IgD-negative memory B cell (primary cell): ENCODE results near the gene TAC4. TPM values are rescaled to one million over a fixed set of nuclear protein-coding genes. Genes with fewer than 3 reads are reported as not detected.
A peak's percentile ranks its signal among the peaks of the same experiment; 100 is the strongest.

Experiments used
- H3K27ac Mint-ChIP-seq, 3 donors: one replicate each; pipeline ENCODE4 v1.8.0; 2020 to 2022; ENCODE audit warnings: mild to moderate bottlenecking in 3 of 3, mixed read lengths in 3 of 3, moderate library complexity in 1 of 3
- H3K27me3 Mint-ChIP-seq: one replicate; pipeline ENCODE4 v1.8.0; 2021; ENCODE audit warnings: mixed read lengths
- H3K36me3 Mint-ChIP-seq: one replicate; pipeline ENCODE4 v1.8.0; 2020; ENCODE audit warnings: mild to moderate bottlenecking, mixed read lengths
- H3K4me1 Mint-ChIP-seq, 3 donors: one replicate each; pipeline ENCODE4 v1.8.0; 2020 to 2022; ENCODE audit warnings: mixed read lengths in 3 of 3, mild to moderate bottlenecking in 1 of 3
- H3K4me3 Mint-ChIP-seq, 4 donors: one replicate each; pipeline ENCODE4 v1.8.0; 2020 to 2022; ENCODE audit warnings: mild to moderate bottlenecking in 4 of 4, mixed read lengths in 4 of 4, moderate library complexity in 3 of 4
- H3K9me3 Mint-ChIP-seq, 3 donors: one replicate each; pipeline ENCODE4 v1.8.0; 2020 to 2021; ENCODE audit warnings: mixed read lengths in 3 of 3, mild to moderate bottlenecking in 1 of 3
- polyA plus RNA-seq: library from polyadenylated mRNA; unstranded; fragments of 300-500 nt; fragmentation: Illumina TruSeq; gene quantifications from one replicate; pipeline ENCODE4 v1.2.3, GENCODE V29; 2021

TAC4 gene
- polyA plus RNA-seq, 1 donor from 2014 or later = not detected

DNA sequence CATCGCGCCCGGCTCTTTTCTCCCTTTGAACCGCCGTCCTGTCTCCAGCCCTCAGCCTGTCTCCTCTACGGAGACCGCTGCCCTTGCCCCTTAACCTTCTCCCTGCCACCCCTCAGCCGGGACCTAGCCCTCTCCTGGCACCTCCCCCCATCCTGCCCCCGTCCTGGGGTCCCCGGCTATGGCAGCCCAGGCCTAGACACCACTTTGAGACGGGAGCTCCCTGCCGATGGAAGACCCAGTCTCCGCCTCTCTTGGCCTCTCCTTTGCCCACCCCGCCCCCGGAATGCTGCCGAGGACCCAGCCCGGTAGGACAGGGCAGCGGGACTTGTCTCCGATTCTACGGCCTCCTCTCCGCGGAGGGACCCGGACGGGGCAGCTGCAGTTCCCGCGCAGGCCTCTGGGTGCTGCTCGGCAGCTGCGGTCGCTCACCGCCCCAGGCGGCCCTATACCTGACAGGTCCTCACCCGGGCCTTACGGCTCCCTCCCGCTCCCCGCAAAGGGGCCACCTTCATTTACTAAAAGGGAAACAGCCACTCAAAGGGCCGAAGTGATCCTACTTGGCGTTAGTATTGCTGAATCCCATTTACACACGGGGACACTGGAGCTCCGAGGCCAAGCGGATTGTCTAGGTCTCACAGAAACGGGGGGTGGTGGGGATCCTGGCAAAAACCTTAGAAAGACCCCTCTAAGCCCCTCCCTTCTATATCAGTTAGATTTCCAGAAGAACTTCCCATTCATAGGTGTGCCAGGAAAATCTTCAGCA, 32.6 kb upstream of the TAC4 start:
- Mint-ChIP-seq H3K4me3 (peak overlapping the region in 1 of 4 donors; percentile 85), H3K27ac (peak overlapping the region in 1 of 3 donors; percentile 64)

DNA sequence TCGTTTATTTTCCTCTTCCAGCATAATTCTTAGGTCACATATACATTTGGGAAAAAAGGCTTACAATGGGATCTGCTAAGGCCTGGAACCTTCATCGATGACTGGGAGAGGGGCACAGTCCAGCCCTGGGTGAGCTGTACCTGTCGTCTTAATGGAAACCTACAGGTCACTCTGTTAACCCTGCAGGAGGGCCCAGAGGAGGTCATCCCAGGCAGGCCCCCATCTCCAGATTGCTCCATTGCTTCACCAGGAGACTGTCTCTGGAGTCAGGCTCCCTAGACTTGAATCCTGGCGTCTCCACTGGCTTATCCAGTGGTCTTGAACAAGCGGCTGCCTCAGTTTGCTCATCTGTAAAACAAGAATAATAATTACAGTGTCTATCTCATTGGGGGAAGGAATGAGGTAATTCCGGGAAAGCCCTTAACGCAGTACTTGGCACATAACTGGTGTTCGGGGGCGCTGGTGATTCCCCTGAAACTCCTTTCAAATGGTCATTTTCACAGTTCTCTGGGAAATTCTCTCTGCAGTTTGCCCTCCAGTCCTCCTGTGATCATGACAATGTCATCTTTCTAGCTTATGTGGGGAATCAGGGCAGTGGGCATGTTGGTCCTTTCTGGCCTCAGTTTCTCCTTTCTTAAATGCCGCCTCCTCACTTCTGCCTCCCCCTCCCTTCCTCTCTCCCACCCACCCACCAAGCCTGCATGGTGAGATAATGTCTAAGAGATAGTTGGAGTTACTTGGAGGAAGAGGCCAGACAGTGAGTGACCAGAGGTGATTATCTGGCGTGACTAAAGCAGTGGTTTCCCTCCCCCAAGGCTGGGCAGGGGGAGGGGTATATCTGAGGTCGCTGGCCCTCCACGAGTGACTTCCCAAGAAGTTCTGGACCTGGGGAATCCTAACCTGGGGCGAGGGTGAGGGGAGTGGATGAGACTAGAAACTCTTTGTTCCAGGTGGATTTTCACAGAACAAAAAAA, 31.3 kb upstream of the TAC4 start:
- peak overlapping the region in 2 of 4 donors; percentile 11 to 40 for H3K4me3 Mint-ChIP-seq
- H3K36me3 Mint-ChIP-seq = peaks cover 2% of the 10 kb centered on the region
- H3K27ac Mint-ChIP-seq = no peak overlapping the region
- no peaks in the 10 kb centered on the region for H3K9me3 Mint-ChIP-seq
- H3K27me3 Mint-ChIP-seq = peaks cover 46% of the 10 kb centered on the region
- no peaks in the 10 kb centered on the region for H3K4me1 Mint-ChIP-seq

More for the DNA sequence above, 32.6 kb upstream of the TAC4 start:
- peaks cover 50% of the 10 kb centered on the region for H3K27me3 Mint-ChIP-seq
- H3K4me1 Mint-ChIP-seq = no peaks in the 10 kb centered on the region
- no peaks in the 10 kb centered on the region for H3K9me3 Mint-ChIP-seq
- peaks cover 2% of the 10 kb centered on the region for H3K36me3 Mint-ChIP-seq

DNA sequence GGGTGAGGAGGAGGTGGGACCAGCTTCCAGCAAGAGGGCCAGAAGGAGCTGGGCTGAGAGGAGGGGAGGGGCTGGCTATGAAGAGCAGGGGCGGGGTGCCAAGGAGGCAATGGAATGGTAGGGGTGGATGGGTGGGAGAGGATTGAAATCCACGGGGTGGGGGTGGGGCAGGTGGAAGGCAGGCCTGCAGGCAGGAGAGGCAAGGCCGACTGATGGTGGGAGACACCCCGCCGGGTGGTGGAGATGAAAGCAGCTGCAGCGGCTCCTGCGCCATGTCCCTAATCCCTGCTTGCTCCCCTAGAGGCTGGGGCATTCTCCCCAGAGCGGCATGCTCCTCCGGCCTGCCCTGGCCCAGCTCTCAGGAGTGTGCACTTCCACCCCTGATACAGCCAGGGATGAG, 27.8 kb upstream of the TAC4 start:
- H3K27ac Mint-ChIP-seq = no peak overlapping the region
- H3K4me1 Mint-ChIP-seq = peaks cover 0 to 2% (median 0%) of the 10 kb centered on the region in 3 donors
- H3K4me3 Mint-ChIP-seq = peak overlapping the region in 1 of 4 donors; percentile 17
- H3K27me3 Mint-ChIP-seq = peaks cover 36% of the 10 kb centered on the region
- H3K9me3 Mint-ChIP-seq = no peaks in the 10 kb centered on the region
- H3K36me3 Mint-ChIP-seq = peaks cover 2% of the 10 kb centered on the region

DNA sequence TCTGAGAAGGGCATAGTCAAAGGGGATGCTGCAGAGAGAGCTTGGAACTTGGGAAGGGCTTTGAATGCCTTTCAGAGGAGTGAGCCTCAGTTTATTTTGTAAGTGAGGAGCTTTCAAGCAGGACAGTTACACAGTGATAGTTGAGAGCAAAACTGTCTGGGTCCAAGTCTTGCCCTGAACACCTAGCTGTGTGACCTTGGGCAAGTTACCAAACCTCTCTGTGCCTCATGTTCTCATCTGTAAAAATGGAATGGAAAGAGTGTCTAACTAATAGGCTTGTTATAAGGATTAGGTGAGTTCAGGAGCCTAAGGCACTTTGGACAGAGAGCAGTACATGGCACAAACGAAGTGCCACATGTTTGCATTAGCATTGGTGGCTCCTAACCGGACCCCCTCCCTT, 27.0 kb upstream of the TAC4 start:
- peaks cover 2% of the 10 kb centered on the region for H3K36me3 Mint-ChIP-seq

DNA sequence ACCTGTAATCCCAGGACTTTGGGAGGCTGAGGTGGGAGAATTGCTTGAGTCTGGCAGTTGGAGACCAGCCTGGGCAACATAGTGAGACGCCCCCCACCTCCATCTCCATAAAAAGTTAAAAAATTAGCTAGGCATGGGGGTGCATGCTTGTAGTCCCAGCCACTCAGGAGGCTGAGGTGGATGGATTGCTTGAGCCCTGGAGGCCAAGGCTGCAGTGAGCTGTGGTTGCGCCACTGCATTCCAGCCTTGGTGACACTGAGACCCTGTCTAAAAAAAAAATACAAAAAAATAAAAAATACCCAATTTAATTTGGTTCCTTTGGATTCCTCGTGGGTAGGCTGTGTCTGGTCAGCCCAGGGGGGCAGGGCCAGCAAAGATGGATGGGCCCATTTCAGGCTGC, 26.1 kb upstream of the TAC4 start:
- H3K27me3 Mint-ChIP-seq = peaks cover 21% of the 10 kb centered on the region
- H3K9me3 Mint-ChIP-seq = no peaks in the 10 kb centered on the region
- H3K4me3 Mint-ChIP-seq = no peak overlapping the region
- H3K36me3 Mint-ChIP-seq = no peaks in the 10 kb centered on the region
- H3K4me1 Mint-ChIP-seq = peaks cover 0 to 2% (median 0%) of the 10 kb centered on the region in 3 donors
- no peak overlapping the region for H3K27ac Mint-ChIP-seq

More for the DNA sequence above, 27.0 kb upstream of the TAC4 start:
- H3K27ac Mint-ChIP-seq = peak overlapping the region in 1 of 3 donors; percentile 82
- no peaks in the 10 kb centered on the region for H3K9me3 Mint-ChIP-seq
- H3K4me3 Mint-ChIP-seq = no peak overlapping the region
- H3K4me1 Mint-ChIP-seq = peaks cover 0 to 2% (median 0%) of the 10 kb centered on the region in 3 donors
- H3K27me3 Mint-ChIP-seq = peaks cover 31% of the 10 kb centered on the region

DNA sequence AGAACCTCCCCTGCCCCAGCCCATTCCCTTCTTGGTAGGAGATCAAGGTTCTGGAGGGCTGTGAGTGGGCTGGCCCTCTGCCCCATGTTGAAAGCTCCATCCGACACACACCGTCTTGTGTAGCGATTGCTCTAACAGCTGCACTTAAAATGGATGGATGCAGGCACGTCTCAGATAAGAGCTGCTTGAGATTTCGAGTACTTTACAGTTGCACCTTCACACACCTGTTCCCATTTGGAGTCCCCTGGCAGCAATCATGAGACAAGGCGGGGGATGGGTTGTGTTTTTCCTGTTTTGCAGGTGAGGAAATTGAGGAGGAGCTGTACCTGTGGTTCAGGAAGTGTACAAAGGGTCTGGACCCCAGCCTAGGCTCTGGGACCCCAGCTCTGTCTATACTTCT, 25.6 kb upstream of the TAC4 start:
- Mint-ChIP-seq H3K4me3 (no peak overlapping the region), H3K27me3 (peaks cover 21% of the 10 kb centered on the region), H3K9me3 (no peaks in the 10 kb centered on the region), H3K4me1 (peaks cover 0 to 2% (median 0%) of the 10 kb centered on the region in 3 donors), H3K36me3 (no peaks in the 10 kb centered on the region), H3K27ac (no peak overlapping the region)

DNA sequence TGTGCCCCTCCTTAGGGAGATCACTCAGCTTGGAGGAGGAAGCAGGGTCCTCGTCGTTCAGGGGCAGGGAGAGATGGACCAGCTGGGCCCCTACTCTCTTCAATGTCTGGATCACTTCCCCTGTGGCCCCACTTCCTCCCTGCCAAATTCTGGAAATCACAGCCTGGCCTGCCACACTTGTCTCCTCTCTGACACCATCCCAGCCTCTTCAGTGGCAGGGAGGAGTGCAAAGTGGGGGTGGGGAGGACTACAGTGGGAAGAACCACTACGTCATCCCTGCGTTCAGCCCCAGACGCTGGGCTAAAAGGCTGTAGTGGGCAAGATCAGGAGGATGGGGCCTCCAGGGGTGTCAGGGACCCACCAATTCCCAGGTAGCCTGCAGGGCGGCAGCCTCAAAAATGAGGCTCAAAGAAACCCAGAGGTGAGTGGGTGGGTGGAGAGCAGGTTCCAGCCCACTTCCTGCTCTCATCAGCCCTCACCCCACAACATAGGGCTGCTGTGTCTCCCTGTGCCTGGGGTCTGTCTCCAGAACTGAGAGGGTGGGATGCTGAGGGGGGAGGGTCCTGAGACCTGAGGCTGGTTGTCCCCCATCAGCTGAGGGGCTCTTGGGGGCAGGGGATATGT, 25.0 kb upstream of the TAC4 start:
- H3K27ac Mint-ChIP-seq = no peak overlapping the region
- H3K4me3 Mint-ChIP-seq = no peak overlapping the region
- no peaks in the 10 kb centered on the region for H3K36me3 Mint-ChIP-seq
- peaks cover 18% of the 10 kb centered on the region for H3K27me3 Mint-ChIP-seq
- H3K4me1 Mint-ChIP-seq = peaks cover 0 to 2% (median 0%) of the 10 kb centered on the region in 3 donors
- no peaks in the 10 kb centered on the region for H3K9me3 Mint-ChIP-seq

DNA sequence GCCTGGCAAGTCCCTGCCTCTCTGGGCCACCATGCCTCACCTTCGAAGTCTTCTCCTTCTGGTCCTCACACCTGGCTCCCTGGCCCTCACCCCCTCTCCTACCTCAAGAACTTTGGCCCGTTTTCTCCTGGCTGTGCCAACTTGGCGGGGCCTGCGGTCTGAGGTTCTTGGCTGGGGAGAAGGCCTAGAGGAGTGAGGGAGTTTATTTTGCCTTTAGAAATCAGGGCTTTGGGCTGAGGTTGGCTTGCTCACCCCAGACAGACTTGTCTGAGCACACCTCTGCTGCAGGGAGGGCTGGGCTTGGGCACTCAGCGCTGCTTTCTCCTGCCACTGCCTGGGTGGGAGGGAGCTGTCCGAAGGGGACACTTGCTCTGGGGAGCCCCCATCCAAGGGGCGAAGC, 23.3 kb upstream of the TAC4 start:
- H3K9me3 Mint-ChIP-seq = no peaks in the 10 kb centered on the region
- no peaks in the 10 kb centered on the region for H3K36me3 Mint-ChIP-seq
- peaks cover 11% of the 10 kb centered on the region for H3K27me3 Mint-ChIP-seq
- H3K27ac Mint-ChIP-seq = no peak overlapping the region
- H3K4me1 Mint-ChIP-seq = peaks cover 0 to 2% (median 0%) of the 10 kb centered on the region in 3 donors
- H3K4me3 Mint-ChIP-seq = no peak overlapping the region

DNA sequence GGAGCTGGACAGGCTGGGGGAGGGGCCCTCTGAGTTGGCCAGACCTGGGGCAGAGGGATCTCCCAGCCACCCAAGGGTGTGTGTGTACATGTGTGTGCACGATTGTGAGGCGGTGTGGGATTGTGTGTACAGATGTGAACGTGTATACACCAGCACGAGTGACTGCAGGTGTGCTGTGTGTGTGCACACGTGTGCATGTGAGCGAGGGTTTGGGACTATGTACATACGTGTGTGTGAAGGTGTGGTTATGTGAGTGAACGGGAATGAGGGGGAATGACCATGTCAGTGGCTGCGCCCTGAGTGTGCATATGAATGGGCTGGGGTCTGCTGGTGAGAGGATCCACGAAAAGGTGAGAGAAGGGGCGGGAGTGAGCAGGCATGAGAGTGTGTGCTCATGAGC, 22.4 kb upstream of the TAC4 start:
- no peaks in the 10 kb centered on the region for H3K36me3 Mint-ChIP-seq
- no peak overlapping the region for H3K4me3 Mint-ChIP-seq
- H3K27ac Mint-ChIP-seq = peak overlapping the region in 1 of 3 donors; percentile 14
- H3K4me1 Mint-ChIP-seq = peaks cover 0 to 2% (median 0%) of the 10 kb centered on the region in 3 donors
- peaks cover 12% of the 10 kb centered on the region for H3K27me3 Mint-ChIP-seq
- H3K9me3 Mint-ChIP-seq = no peaks in the 10 kb centered on the region

DNA sequence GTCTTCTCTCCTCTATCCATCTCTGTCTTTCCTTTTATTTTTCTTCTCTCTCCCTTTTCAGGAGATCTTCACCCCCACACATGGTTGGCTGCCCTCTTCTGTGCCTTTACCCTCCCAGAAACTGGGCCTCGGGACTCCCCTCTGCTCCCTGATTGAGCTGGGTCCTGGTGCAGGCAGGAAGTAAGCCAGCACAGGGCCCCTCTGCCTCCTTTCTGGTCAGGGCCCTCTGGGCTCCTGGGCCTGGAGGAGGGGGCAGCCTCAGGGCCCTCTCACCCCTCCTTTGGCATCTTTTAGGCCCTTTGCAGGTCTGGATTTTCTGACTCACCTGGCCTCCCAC, 21.1 kb upstream of the TAC4 start:
- H3K4me3 Mint-ChIP-seq = peak overlapping the region in 1 of 4 donors; percentile 77
- no peak overlapping the region for H3K27ac Mint-ChIP-seq
- H3K36me3 Mint-ChIP-seq = no peaks in the 10 kb centered on the region

DNA sequence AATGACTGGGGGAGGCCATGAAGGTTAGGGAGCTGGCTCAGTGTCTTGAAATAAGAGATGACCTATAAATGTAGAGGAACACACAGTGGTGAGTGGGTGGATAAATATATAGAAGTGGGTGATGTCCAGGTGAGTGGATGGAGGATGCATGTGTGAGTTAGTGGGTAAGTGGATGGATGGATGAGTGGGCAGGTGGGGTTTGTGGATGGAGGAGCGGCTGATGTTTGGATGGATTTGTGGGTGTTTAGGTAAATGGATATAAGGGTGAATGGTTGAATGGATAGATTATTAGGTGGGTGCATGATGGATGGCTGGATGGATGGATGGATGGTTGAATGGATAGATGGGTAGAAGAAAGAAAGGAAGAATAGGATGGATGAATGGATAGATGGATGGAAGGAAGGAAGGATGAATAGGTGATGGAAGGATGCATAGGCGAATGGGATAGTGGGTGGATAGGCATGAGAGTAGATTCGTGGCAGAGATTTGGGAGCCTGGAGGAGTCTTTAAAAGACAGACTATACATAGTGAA, 19.1 kb upstream of the TAC4 start:
- Mint-ChIP-seq H3K27ac (peak overlapping the region in 1 of 3 donors; percentile 67), H3K9me3 (no peaks in the 10 kb centered on the region), H3K27me3 (peaks cover 12% of the 10 kb centered on the region), H3K36me3 (no peaks in the 10 kb centered on the region), H3K4me1 (no peaks in the 10 kb centered on the region), H3K4me3 (no peak overlapping the region)

More for the DNA sequence above, 21.1 kb upstream of the TAC4 start:
- no peaks in the 10 kb centered on the region for H3K9me3 Mint-ChIP-seq
- H3K4me1 Mint-ChIP-seq = peaks cover 0 to 2% (median 0%) of the 10 kb centered on the region in 3 donors
- H3K27me3 Mint-ChIP-seq = peaks cover 12% of the 10 kb centered on the region

DNA sequence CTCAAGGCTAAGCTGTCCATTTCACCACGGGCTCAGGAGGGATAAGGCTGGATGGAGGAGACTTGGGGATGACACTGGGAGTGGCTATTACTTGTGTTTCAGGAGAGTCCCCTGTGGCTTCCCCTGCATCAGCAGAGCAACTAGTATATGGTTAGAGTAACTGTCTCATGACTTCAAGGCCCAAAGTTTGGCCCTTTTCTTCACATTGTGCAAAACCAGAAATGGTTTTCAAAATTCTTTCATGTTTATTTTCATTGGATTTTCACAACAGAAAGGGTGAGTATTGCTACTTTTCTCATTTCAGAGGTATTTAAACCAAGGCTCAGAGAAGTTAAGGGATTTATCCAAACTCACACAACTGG, 18.1 kb upstream of the TAC4 start:
- Mint-ChIP-seq H3K4me3 (no peak overlapping the region), H3K4me1 (peaks cover 0 to 3% (median 0%) of the 10 kb centered on the region in 3 donors), H3K9me3 (no peaks in the 10 kb centered on the region), H3K27me3 (peaks cover 14% of the 10 kb centered on the region), H3K27ac (no peak overlapping the region), H3K36me3 (no peaks in the 10 kb centered on the region)

DNA sequence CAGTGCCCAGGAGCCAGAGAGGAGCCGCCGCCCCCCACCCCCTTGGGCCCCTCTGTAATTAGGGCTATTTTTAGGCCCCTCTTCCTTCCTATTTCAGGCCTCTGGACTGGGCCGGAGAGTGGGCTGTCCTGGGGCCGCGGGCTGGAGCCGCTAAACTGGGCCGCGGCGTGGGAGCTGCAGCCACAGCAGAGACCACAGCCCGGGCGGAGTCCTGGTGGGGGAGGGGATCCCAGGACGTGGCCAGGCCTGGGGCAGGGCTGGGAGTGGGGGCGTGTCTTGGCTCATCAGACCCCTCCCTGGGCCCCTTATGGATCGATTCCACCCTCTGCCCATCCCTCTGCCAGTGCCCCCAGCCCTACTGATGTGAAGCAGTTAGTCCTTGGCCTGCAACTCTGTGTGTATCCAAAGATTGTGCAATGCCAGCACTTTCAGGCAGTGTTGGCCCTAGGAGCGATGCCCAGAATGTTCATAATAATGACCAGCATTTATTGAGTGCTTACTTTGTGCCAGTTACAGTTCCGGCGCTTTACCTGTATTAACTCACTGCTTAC, 15.0 kb upstream of the TAC4 start:
- H3K36me3 Mint-ChIP-seq = no peaks in the 10 kb centered on the region
- peaks cover 0 to 3% (median 0%) of the 10 kb centered on the region in 3 donors for H3K4me1 Mint-ChIP-seq
- H3K27ac Mint-ChIP-seq = no peak overlapping the region
- no peaks in the 10 kb centered on the region for H3K9me3 Mint-ChIP-seq
- H3K27me3 Mint-ChIP-seq = peaks cover 20% of the 10 kb centered on the region
- H3K4me3 Mint-ChIP-seq = no peak overlapping the region

DNA sequence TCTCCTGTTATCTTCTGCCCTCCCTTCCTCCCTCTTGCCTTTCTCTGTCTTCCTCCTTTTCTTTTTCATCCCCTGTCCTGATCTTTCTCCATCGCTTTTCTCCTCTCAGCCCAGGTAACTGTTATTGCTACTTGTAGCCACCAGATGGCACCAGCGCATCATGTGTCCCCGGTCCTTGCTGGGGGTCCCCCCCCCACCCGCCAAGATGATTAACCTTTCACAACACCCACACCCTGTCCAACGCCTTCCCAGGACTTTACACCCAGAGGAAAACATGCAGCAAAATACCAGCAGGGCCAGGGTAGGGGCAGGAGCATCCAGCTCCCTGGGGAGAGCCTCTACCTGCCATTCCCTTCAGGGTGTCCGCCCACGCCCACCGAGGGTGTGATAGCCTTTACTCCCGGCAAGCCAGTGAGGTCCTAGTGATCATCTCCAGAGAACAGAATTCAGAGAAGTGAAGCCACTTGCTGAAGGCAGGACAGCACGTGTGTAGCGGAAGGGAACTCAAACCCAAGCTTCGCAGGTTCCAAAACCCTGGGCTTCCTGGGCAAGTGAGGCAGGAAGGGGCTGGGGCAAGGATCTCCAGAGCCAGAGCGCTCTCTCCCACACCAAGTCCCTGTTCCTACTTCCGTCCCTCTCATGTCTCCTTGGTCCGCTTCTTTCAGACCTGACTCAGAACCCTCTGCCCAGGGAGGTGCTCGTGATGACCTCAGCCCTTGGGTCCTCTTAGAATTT, 13.4 kb upstream of the TAC4 start:
- Mint-ChIP-seq H3K4me1 (peaks cover 0 to 3% (median 0%) of the 10 kb centered on the region in 3 donors), H3K36me3 (no peaks in the 10 kb centered on the region), H3K9me3 (no peaks in the 10 kb centered on the region), H3K27ac (no peak overlapping the region), H3K27me3 (peaks cover 20% of the 10 kb centered on the region), H3K4me3 (no peak overlapping the region)
